ENCODE measurements around the gene STRIP1.

STRIP1 gene

DNA sequence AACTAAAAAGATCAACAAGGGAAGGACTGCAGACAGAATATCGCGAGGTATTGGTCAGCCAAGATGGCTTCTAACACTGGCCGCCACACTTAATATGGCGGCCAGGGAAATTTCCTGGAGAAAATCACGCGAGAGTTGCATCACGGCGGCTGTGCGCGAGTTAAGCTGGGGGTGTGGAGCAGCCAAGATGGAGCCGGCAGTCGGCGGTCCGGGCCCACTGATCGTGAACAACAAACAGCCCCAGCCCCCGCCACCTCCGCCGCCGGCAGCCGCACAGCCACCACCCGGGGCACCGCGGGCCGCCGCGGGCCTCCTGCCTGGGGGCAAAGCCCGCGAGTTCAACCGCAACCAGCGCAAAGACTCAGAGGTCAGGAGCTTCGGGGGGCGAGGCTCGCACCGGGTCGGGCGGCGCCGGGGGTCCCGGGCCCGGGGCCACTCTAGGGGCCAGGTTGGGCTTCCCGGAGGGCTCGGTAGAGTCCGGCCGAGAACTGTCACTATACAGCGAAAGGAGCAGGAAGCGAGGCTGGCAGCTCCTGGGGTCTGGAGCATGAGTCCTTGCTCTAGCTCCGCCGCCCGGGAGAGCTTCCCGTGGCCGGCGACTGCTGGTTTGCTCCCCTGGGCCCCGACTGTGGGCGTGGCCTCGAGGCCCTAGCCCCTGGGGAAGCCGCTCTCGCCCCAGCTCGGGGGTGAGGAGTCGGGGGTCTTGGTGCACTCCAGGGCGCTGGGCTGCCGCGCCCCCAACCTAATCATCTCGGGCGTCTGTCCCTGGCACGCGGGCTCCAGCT lies at the start of gene STRIP1:
TSS of gene STRIP1 (plus strand) at position 174 of the 785 bp plus-strand sequence. CDS start at position 188, 14 bp downstream.
- DNase-seq (ENCODE audit: low spot score), result peak; percentile 97

- DNase-seq (ENCODE audit: low spot score), result no peak
These were observed 49.0 kb upstream of the STRIP1 start for GRCh38 chr1:109985247-109986053.

DNA sequence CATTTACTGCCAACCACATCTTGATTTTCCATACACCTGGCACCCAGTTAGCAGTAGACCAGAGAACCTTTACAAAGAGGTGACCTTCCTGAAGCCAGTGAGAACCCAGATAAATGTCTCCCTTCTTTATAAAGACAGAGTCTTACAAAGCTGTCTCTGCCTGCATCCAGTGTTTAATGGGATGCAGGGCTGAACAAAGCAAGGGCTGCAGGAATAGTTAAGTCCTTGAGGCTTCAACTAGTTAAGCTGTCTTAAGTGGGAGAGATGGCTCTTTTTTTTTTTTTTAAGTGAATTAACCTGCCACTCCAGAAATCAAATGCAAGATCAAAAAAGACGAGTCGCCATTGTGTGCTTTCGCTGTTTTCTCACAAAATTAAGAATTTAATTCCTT lies 48.4 kb upstream of the STRIP1 start:
- no peak for DNase-seq (ENCODE audit: low spot score)

DNA sequence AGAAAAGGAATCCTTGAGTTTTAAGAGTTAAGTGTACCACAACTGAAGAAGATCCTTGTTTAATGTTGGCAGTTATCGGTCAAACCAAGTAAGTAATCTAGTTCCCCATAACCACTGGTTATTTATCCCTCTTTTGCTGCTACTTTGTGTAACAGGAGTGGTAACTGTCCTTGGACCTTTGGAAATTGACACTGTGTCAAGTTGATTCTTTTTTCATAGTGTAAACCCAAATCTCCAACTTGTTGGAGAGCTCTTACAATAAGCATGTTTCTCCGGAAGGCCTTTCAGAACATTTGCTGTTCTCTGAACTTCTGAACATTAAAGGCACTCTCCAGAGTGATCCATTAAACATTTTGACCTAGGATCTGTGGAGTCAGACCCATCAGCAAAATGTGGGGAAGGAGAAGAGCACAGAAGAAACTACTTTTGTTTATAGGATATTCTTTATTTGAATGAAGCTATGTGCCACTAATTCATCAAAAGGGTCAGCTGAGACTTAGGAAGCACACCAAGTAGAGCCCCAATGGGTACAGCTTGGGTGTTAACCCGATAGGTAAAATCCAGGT lies 46.0 kb upstream of the STRIP1 start:
- no peak for DNase-seq (ENCODE audit: low spot score)

- DNase-seq (ENCODE audit: low spot score), result peak; percentile 54
These were observed 44.7 kb upstream of the STRIP1 start for GRCh38 chr1:109989506-109990301.

- no peak for DNase-seq (ENCODE audit: low spot score)
These were observed 44.1 kb upstream of the STRIP1 start for GRCh38 chr1:109990302-109990653.

- DNase-seq (ENCODE audit: low spot score), result no peak
These were observed 43.0 kb upstream of the STRIP1 start for GRCh38 chr1:109991400-109991925.

DNA sequence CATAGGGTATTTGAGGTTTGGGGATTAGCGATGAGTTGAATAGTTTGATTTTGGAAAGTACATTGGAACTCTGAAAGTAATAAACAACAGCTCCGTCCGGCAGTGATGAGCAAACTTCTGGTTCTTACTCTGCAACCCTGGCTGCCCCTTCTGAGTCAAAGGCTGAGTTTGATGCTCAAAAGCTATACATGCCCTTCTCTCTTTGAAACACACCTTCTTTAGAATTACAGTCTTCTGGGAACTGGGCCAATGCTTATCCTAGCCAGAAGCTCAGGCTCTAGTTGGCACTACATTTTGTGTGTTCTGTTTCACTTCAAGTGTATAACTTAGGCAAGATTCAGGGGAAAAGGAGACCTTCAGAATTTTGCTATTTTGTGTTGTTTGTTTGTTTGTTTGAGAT lies 40.5 kb upstream of the STRIP1 start:
- no peak for DNase-seq (ENCODE audit: low spot score)

DNA sequence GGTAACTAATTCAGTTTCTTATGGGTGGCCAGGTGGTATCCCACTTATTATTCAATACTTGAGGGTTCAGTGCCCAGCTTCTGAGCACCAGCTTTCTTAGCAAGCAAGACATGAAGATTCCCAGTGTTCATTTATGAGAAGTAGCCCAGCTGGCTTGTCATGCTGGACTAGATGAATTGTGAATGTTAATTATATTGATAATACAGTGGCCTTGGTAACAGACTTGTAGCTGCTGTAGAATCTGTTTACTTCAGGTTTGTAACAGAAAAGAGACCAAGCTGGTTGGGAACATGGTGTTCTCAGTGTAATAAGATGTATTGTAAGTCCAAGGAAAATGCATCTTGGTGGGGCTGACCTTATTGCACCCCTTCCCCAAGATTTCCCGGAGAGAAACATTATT lies 39.8 kb upstream of the STRIP1 start:
- DNase-seq (ENCODE audit: low spot score), result no peak

DNA sequence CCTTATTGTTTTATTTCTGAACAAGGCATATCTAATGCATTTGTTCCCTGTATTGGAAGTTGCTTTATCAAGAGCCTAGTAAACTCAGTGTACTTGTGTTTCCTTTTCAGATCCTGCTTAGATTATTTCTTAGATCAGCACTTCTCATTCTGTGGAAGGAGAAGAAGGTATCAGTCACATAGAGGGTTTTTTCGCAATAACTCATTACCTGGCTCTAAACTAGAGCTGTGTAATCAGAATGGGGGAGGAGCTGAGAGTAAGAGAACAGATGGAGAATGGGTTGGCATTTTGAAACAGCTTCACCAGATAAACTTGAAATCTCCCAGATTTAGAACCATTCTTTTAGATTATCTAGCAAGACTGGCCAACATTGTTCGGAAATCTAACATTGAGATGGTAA lies 38.9 kb upstream of the STRIP1 start:
- DNase-seq (ENCODE audit: low spot score), result no peak

DNA sequence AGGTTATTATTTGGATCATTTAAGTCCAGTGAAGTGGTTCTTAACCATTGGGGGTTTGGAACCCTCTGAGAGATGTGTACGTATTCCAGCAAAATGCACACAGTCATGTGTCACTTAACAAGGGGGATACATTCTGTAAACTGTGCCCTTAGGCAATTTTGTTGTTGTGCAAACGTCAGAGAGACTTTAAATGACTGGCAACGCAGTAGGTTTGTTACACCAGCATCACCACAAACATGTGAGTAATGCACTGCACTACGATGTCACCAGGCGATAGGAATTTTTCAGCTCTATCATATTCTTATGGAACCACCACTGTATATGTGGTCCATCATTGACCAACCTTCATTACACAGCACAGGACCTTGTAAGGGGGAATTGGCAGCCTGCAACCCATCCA lies 37.9 kb upstream of the STRIP1 start:
- DNase-seq (ENCODE audit: low spot score), result peak; percentile 41

GRCh38 chr1:109997204-109997866 lies 37.1 kb upstream of the STRIP1 start:
- no peak for DNase-seq (ENCODE audit: low spot score)

DNA sequence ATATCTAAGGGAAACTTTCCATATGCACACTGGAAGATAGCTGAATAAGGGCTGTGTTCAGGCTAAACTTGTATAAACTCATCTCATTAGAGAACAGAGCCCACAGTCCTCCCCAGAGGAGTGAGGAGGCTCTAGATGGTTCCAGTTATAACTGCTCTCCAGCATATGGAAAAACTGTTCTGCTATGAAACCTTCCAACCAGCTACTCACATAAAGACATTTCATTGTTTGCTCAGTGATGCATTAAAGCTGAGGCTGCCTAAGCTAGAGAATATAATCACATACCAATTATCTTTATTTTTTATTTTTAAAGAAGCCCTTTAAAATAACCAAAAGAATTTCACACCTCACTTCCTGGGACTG lies 36.6 kb upstream of the STRIP1 start:
- no peak for DNase-seq (ENCODE audit: low spot score)

DNA sequence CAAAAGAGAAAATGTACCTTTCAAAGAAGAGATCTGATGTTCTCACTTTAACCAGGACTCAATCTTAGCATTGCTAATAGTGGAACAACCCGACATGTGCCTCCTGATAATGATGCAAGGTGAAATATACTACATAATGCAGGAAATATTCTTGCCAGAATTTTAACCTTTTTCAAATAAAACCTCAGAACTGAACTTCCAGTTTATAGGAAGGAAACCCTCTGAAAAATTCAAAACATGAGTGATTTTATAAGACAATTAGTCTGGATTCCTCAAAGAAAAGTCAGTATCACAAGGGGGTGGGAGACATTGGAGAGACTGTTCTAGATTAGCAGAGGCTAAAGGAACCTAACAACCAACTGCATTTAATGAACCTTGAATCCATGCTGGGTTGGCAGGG lies 31.7 kb upstream of the STRIP1 start:
- no peak for DNase-seq (ENCODE audit: low spot score)

DNA sequence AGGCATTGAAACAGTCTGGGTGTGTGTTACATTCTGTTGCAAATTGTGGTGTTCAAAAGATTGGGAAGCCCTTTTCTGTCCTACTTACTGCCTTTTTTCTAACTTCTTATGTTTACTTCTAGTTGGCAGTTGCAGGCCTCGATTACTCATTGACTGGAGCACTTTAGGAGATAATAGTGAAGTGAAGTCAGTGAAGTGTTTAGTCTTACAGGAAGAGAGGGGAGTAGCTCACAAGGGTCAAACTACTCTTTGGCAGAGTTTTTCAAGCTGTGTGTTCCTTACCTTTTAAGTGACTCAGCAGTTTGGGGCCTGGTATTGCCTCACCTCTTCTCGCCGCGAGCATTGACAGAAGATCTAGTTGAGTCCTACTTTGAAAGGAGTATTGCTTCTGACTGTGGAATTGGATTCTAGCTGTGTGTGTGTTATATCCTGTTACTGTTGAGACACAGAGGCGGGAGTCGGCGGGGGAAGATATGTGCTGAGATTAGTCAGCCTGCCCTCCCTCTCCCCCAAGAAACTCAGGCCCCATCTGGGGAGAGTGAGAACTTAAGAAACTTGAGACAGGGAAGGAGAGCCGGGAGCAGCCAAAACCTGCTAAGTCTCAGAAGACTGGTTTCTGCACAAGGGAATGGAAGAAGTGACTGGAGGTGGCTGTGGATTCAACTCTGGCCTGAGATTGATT lies 30.5 kb upstream of the STRIP1 start:
- peak; percentile 99 for DNase-seq (ENCODE audit: low spot score)

- DNase-seq (ENCODE audit: low spot score), result peak; percentile 58
These were observed 29.8 kb upstream of the STRIP1 start for GRCh38 chr1:110004583-110004982.

GRCh38 chr1:110005971-110006370 lies 28.5 kb upstream of the STRIP1 start:
- no peak for DNase-seq (ENCODE audit: low spot score)

GRCh38 chr1:110006516-110006915 lies 27.9 kb upstream of the STRIP1 start:
- no peak for DNase-seq (ENCODE audit: low spot score)

GRCh38 chr1:110007046-110007830 lies 27.2 kb upstream of the STRIP1 start:
- DNase-seq (ENCODE audit: low spot score), result no peak

- no peak for DNase-seq (ENCODE audit: low spot score)
These were observed 25.4 kb upstream of the STRIP1 start for GRCh38 chr1:110008971-110009565.

Measured in kidney tubule cell (primary cell).